NCI-H524 treated with DMSO at 0.1 percent for 48 hours (cell line): ENCODE data around the gene RTN4R.

Experiments
- DNase-seq: peaks from one replicate; lab custom pipeline; 2025; lab: John Stamatoyannopoulos, UW

RTN4R gene

DNA sequence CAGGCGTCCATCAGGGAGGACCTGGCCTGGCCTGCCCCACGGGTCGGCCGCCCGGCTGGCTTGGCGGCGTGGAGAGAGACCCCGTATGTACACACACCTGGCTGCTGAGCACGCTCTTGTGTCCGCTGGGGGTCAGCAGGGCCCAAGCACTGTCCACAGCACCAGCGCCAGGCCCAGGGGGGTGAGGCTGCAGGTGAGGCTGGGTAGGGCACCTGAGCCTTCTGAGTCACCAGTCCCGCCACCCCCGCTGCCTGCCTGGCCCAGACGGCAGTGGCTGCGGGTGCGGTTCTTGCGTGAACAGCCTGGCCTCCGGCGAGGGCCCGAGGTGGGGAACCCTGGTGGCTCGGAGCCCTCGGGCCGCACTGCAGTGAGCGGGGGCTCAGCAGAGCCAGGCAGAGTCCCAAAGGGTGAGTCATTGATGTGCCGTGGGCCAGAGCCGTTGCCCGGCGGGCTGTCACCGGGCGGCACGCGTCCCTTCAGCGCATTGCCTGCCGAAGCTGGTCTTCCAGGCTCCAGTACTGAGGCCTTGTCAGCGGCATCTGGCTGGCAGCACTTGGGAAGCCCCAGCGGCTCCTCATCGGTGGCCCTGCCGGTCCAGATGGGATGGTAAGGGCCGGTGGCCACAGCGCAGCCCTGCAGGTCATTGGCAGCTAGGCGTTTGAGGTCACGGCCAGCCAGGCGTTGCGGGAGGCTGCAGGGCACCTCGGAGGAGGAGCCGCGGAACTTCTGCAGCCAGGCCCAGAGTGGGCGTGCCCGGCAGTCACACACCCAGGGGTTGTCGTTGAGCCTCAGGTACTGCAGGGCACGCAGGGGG, 26.3 kb downstream of the RTN4R start:
- DNase-seq: no peak

DNA sequence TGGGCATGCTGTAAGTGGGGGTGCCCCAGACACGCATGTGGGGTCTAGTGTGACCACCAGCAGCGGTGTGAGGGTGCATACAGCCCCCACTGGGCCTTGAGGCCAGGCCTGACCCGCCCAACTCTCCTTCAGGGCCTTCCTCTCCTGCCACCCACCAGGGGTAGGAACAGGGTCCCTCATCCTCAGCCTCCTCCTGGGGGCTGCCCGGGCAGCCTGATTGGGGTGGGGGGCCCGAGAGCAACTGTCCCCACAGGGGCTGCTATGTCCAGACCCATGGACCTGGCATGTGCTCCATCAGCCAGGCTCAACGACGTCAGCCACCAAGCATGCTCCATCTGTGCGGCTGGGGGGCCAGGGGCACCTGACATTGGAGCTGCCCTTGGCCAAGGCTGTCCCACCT, 27.2 kb downstream of the RTN4R start:
- no peak for DNase-seq

DNA sequence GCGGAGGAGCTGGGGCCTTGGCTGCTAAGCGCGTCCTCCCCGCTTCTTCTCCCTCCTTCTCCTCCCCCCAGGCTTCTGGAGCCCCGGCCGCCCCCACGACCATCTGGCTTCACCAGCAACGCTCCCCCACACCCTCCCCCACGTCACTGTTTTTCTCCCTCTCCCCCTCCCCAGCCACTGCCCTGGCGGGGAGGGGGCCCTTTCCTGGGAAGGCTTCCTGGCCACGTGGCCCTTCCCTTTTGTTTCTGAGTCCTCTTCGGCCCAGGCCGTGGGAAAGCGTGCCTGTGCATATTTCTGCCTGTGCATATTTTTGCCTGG, 27.7 kb downstream of the RTN4R start:
- peak; percentile 56 for DNase-seq

DNA sequence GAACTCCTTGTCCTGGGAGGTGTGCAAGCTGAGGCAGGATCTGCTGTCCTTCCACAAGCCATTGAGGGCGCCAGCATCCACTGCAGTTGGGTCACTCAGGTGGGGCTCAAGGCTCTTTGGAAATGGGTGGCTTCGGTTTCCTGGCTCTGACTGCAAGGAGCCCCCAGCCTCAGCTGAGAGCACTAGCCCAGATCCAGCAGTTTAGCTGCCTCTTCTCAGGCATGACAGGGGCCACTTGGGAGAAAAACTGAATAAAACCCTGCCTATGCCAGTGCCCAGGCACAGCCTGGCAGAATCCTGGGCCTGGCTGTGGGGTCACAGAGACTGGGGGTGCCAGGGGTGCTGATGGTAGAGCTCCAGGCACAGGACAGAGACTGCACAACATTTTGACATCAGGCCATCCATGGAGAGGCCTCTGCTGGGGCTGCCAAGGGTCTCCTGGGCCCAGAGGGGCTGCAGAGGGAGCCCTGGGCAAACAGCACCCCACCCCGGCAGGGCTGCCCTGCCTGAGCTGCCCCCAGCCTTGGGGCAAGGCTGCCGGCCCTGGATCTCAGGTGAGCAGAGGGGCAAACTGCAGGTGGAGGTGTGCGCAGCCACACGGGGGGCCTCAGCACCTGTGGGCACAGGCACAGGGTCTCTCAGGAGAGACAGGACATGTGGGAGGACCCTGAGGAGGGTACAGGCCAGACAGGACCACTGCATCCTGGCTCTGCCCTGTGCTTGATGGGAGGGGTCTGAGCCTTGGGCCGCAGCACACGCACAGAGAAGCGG, 28.3 kb downstream of the RTN4R start:
- no peak for DNase-seq

GRCh38 chr22:20238901-20239675, 29.0 kb downstream of the RTN4R start:
- peak; percentile 53 for DNase-seq

GRCh38 chr22:20238536-20238900, 29.6 kb downstream of the RTN4R start:
- peak; percentile 65 for DNase-seq

GRCh38 chr22:20237480-20238440, 30.4 kb downstream of the RTN4R start:
- no peak for DNase-seq

DNA sequence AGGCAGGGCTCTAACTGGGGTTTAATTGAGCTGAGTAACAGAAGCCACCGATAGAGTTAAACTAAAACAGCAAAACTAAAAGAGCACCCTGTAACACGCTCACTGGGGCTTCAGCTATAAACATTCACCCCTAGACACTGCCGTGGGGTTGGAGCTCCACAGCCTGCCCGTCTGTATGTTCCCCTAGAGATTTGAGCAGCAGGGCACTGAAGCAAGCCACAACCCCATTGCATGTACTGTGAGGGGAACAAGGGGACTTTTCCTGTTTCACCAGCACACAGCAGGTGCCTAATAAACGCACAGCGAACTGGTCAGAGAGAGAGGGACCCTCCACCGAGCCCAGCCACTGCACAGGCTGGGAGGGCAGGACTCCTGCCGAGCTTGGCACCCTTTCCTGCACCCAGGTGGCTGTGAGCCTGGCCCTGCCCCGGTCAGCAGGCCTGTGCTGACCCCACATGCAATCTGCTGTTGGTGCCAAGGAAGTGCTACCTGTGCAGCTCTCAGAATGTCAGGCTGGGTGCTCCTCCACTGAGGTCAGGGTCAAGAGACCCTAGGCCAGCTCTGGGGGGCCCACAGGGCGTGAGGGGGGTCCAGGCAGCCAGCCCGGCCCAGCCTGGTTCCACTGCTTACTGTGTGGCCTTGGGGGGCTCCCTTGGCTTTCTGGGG, 31.9 kb downstream of the RTN4R start:
- no peak for DNase-seq

DNA sequence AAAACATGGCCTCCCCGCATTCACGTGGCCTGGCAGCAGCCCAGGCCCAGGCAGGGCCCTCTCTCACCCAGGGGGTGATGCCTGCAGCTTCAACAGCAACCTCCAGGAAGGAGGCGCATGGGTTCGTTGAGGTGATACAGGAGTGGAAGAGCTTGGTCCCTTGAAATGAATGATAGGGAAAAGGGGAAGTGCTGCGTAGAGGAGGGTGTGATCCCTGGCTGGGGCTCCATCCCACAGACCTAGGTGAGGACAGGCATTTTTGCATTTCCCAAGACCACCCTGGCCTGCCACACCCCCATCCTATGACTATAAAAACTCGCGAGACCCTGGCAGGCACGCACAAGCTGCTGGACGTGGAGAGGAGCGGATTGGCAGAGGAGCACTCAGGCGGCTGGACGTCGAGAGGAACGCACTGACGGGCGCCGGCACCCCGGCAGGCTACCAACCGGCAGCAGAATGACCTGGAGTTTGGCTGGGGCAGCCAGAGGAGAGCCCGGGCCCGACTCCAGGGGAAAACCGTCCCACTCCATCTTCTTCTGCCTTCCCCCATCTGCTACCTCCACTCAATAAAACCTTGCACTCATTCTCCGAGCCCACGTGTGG, 32.6 kb downstream of the RTN4R start:
- no peak for DNase-seq

- DNase-seq: no peak
Observed at GRCh38 chr22:20234760-20235388, 33.2 kb downstream of the RTN4R start.

GRCh38 chr22:20234314-20234682, 33.8 kb downstream of the RTN4R start:
- DNase-seq: no peak

DNA sequence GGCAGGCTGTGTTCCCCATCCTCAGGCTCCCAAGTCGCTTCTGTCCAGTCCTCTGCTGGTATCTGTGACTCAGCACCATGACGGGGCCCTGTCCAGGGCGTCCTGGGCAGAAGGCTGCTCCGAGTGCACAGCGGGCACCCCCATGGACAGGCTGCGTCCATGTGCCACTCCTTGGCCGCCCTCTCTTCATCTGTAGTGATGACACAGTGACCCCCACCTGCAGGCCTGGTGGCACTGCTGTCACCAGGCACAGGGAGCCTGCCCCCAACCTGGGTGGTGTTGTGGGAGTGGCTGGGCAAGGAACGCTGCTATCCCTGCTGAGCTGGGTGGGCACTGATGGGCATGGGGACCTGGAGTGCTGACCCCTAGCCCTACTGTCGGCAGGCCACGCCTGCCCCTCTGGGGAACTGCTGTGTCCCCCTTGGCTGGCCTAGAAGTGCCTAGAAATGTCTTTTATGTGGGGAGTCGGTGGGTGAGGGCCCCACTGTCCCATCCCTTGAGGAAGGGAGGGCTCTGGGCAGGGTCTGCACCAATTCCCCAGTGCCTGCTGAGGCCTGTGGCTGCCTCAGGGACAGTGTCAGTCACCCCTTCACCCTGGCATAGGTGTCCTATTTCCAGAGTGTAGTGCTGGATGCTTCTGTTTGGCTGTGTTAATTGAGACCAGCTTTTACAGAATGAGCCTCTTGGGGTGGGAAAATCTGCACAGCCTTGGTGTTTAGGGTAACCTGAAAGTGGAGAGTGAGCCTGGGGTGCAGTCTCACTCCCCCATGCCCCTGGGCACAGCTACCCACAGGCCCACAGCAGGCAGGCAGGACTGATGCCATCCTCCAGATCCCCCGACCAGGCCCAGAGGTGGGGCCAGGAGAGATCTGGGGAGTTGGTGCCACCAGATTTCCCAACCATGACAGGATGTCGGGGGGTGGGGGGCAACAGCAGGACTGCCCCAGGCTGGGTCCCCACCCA, 34.5 kb downstream of the RTN4R start:
- no peak for DNase-seq

GRCh38 chr22:20232781-20233180, 35.3 kb downstream of the RTN4R start:
- peak; percentile 43 for DNase-seq

DNA sequence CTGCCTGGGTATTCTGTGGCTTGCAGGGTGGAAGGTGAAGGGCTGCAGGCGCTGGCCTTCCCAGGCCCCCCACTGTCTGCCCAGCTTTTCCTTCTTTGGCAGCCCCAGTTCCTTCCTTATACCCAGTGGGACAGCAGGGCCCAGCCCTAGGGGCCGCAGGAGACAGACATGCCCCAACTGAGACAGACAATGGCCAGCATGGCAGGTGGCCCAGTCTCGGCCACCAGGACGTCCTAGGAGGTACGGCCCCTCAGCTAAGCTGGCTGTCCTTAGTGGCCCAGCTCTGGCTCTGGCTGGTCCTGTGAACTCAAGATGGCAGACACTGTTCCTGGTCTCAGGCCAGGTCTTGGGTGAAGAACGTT, 35.9 kb downstream of the RTN4R start:
- no peak for DNase-seq

DNA sequence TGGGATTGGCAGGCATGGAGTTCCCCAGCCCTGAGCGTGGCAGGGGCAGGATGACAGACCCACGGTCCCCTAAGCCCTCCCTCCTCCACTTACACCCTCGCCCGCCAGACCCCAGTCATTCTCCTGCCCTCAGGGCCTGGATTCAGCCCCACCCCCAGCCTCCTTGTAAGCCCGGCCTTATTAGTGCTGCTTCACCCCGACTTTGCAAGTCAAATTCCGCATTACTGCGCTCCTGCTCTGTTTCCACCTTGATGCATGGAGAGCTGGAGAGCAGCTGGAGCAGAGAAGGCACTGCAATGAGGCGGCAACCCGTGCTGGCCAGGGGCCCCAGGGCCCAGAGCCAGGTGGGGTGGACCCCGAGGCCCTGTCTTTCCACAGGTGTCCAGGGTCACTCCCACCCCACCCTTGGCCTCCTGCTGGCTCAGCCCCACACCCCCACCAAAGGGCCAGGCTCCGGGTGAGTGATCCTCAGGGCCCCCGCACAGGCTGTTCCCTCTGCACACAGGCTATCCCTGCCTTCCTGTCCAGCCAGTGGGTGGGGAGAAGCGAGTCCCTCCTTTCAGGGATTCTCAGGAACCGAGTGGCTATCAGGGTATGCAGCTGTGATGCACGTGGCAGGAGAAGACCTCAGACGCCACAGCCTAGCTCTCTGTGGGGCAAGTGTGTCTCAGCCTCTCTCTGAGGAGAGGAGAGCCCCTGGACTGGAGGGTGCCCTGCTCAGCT, 36.4 kb downstream of the RTN4R start:
- no peak for DNase-seq

GRCh38 chr22:20230777-20231420, 37.2 kb downstream of the RTN4R start:
- no peak for DNase-seq

GRCh38 chr22:20229916-20230775, 38.0 kb downstream of the RTN4R start:
- no peak for DNase-seq
